HuH-7 (cell line): ENCODE measurements around the gene HOXA10.

Source experiments
- DNase-seq: peaks from one replicate; pipeline ENCODE4 v3.0.0; 2011; ENCODE audit warnings: low spot score

The HOXA10 gene

DNA sequence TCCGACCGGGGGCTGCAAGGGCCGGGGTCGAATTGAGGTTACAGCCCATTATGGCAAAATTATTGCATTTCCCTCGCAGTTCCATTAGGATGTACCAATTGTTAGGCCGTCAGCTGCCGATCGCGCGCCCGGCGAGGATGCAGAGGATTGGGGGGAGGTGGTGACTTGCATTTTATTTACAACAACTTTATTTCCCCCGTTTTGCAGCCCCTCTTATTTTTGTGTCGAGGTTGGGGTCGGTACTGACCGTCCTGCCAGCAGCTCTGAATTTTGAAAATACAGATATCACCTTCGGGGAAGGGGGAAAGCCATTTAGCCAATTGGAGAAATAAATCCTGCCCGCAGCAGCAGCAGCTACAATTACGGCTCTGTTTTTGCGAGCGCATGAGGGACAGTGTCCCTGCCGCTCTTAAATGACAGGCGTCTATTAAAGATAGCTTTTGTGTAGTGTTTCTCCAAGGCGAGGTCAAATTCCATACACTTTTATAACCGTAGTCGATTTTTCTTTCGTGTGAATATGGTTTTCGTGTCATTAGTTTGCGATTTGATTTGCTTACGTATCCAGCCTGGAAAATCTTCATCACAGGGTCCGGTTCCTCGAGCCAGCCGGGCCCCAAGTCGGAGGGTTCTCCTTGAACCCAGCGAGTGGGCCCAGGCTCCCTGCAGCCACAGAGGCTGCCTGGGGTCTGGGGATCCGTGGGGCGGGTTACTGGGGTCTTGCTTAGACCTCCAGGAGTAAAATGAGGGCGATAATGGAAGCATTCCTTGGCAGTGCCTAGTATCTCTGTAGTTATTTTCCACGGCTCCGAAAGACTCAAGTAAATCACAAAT is 30.0 kb downstream of the HOXA10 start:
- DNase-seq: no peak

DNA sequence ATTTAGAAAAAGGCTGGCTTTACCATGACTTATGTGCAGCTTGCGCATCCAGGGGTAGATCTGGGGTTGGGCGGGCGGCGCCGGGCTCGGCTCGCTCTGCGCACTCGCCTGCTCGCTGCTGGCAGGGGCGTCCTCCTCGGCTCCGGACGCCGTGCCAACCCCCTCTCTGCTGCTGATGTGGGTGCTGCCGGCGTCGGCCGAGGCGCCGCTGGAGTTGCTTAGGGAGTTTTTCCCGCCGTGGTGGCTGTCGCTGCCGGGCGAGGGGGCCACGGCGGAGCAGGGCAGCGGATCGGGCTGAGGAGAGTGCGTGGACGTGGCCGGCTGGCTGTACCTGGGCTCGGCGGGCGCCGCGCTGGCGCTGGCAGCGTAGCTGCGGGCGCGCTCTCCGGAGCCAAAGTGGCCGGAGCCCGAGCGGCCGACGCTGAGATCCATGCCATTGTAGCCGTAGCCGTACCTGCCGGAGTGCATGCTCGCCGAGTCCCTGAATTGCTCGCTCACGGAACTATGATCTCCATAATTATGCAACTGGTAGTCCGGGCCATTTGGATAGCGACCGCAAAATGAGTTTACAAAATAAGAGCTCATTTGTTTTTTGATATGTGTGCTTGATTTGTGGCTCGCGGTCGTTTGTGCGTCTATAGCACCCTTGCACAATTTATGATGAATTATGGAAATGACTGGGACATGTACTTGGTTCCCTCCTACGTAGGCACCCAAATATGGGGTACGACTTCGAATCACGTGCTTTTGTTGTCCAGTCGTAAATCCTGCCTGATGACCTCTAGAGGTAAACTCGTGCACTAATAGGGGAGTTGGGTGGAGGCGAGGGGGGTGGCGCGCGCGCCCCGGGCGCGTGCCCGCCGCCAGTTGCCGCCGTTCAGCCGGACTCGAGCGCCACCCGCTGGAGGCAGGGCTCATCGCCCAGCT is 30.8 kb downstream of the HOXA10 start, which contains the start of gene HOXA5:
HOXA5 (minus strand) TSS at position 659 of the 927 bp plus-strand sequence; CDS start at position 585, 74 bp downstream.
- DNase-seq: peak; percentile 99

DNA sequence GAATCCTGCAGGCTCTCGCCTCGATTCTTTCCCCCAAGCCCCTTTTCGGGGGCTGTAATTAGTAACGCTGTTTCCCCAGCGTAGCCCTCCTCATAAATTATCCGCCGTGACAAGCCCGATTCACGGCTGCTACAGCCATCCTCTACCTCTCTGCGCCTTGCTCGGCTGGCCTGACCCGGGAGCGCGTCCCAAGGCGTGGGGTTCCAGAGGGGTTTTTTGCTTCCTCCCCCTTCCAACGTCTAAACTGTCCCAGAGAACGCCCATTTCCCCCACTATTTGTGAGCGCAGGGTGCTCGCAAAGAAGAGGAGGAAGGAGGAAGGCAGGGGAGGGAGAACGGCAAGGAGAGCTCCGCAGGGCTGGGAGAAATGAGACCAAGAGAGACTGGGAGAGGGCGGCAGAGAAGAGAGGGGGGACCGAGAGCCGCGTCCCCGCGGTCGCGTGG is 31.5 kb downstream of the HOXA10 start:
- no peak for DNase-seq

DNA sequence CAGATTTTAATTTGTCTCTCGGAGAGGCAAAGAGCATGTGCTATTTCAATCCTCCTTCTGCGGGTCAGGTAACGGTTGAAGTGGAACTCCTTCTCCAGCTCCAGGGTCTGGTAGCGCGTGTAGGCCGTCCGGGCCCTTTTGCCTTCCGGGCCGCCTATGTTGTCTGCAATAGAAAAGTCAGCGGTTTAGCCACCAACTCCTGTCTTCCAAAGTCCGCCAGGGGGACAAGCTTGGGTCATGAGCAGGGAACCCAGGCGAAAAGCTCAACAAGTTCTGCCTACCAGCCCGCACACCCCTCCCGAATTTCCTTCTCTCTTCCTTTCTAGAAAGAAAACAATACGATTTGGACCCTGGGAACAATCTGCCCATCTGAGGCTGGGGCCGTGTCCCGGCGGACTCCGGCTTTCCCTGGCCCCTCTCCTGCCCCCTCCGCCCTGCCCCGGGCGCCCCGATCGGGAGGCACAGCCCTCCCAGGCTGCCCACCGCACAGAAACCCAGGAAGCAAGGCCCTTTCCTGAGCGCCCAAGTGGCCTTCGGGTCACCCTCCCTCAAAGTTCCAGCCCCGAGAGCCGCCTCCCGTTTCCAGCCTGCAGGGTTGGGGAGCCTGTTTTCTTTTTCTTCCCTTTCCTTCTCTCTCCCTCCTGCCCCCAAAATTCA is 32.1 kb downstream of the HOXA10 start:
- peak; percentile 91 for DNase-seq

DNA sequence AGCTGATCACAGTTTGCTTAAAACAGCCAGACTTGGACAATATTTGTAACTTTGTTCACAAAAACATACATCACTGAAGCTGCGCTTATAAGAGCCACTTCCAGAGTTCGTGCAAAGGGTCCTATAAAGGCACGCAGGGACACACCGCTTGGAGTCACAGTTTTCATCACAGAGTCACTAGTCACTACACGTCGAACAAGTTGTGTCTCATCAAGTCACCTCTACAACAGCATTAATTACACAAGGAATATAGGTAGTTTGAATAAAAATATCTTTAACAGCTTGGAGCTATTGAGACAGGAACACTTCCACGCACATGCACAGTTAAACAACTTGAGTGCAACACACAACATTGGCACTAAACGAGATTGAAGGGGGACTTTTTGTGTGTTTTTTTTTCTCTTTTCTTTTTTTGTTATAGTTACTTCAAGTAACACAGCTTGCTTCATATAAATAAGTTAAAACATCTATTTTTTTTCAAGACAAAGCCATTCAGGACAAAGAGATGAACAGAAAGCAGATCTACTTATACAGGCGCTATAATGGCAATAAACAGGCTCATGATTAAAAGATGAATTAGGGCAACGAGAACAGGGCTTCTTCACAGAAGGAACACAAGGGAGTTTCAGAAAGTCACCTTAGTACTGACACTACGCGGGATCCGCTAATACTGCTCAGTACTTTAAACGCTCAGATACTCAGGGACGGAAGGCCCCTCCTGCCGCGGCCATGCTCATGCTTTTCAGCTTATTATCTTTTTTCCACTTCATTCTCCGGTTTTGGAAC is 32.8 kb downstream of the HOXA10 start:
- DNase-seq: no peak

DNA sequence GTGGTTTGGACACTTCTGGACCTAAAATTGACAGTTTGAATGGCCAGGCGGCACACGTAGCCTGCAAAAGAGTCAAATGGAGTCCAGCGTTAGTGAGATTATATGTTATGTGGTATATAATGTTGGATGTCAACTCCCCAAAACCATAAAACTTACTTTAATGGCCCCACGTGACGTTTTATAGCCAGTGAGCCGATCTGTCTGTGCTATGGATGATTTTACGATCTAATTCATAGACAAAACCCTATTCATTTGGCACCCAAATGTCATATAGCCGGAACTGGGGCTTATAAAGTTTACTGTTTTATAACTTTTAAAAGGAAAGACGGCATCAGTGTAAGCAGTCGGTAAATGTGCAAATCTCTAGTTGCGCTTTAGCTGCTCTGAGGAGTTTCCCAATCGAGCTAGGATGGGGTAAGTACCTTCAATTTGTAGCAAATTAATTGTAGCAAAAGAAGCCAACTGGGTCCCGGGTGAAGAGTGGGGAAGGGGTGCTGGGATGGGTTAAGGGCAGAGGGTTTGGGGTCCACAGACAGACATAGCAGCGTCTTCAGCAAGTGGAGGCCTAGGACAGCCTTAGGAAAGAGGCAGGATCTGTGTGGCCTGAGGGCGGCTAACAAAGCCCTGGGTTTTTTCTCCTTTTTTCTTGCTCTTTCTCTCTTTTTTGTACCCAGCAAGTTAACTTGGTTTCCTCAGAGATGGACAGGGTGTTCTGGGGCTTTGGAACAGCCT is 33.8 kb downstream of the HOXA10 start:
- DNase-seq: peak; percentile 70

DNA sequence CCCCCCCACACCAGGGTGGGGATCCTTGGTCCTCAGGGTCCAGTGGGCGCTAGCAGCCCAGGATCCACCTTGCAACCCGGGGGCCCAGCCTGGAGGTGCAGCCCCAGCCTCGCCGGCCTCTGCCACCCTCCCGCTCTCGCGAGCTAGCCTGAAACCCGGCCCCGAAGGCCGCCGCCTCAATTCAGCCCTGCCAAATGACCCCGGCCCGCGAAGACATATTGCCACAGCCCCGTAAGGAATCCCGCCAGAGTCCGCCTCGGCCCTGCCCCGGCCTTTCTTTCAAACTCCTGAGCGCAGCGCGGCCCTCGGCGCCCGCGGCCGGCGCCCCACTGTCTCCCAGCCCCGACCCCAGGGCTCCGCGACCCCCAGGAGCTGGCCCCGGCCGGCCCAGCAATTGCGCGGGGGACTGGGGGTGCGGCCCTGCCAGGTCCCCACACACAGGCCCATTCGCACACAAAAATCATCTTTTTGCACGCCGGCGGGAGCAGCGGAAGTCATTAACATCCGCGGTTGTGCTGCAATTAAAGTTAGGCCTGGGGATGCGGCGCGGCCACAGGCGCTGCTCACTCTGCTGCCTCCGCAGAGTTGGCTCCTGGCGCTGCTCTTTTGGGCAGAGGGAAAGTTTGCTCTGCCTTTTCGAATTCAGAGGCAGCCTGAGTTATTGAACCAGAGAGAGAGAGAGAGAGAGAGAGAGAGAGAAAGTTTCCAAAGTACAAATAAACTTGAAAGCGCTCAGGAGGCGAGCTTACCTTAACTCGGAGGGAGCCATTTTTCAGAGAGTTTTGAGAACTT is 34.6 kb downstream of the HOXA10 start:
- DNase-seq: no peak

DNA sequence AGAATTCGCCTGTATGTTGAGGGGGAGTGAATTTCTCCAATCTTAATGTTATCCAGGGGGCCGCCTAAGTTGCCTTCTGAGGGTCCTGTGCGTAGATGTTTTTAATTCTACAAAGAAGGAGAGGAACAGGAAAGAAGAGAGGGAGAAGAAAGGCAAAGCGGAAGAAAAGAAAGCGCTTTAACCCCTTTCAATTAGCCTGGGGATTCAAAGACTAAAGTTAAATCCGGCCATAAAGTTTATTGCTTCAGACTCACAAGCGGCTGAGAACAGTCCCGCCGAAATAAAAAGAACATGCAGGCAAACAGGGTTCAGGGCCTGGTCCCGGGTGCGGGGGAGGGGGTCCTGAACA is 35.2 kb downstream of the HOXA10 start:
- no peak for DNase-seq

DNA sequence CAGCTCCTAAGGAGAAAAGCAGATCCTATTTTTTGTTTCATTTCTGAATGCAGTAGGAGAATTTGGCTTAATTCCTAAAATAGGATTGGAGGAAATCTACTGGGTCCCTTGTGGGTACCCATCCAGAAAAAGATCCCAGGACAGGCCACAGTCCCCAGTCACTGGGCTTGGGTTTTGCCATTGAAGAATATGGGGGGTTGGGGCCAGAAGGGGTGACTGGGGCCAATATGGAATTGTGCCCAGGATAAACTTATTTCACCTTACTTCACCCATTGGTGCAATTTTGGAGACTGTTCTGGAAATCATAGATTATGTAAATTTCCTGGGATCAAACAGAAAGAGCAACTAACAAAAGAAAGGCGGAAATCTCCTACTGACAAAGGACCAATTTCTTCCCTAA is 35.6 kb downstream of the HOXA10 start:
- no peak for DNase-seq

DNA sequence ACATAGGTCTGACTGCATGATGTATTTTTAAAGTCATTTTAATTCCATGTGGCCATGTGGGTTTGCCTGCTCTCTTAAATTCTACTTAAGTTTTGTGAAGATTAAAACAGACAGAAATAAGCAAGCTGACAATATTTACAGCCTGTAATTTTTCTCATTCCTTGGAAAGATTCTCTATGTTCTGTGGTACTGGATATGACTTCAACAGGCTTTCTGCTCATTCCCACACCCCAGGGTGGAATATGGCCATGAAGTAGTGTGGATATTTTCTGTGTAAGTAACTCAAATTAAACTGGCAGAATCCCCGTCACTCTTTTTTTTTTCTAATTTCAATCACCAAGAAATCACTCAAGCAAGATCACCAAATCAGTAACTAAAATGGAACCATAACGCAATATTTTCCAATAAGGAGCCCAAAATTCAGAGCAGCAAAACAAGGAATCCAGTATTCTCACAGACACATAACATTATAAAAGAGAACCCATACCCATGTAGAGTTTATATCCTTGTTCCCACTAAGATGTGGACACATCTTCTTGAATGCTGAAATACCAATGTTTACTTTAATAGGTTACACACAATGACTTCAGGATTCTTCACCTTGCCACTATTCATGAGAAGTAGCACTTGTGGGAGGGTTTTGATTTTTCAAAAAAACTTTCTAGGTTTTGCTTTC is 36.3 kb downstream of the HOXA10 start:
- DNase-seq: no peak

DNA sequence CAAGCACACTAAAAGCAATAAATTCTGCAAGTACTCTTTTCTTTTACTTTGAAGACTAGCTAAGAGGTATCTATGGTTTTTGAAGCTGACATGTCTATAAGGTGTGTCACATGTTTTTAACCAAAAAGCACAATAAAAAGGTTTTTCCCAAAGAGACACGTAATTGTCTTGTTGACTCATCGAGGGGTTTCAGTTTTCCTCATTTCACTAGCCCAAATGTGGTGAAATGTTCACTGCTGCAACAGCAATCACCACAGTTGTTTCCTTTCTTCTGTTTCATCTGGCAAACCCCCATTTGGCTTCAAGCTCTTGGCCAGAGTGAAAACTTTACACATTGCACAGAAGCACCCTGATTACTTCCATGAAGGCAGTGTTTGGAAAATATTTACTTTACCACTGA is 39.7 kb downstream of the HOXA10 start:
- DNase-seq: no peak

DNA sequence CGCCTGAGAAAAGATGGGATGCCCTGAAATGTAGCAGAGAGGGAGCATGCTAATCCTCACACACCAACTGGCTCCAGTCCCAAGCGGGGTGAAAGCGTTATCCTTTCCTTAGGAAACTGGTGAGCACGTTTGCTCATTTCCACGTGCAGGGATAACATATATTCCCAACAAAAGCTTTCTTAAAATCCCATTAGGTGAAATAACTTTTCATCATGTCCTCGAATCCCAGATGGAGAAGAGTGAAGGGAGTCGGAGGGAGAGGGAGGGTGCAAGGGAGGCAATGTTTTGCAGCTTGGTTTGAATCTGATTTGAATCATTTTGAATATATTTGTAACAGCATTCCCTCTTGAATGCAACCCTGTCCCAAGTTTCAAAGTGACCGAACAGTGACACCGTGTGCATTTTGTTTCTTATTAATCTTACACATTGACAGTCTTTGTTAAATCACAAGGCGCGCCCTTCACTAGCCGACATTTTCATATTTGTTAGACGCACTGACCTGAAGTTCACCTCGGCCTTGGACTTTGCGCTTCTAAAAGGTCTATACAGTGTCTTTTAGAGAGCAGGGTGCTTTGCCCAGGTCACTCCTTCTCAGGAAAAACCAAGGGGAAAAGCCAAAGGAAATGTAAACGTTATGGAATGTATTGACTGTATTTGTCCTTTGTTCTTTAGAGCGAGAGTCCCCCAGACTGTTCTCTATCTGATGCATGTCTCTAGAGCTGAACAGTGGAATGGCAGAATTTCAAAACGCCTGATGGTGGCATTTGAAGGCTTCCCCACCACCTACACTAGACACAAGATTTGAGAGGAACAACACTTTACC is 40.5 kb downstream of the HOXA10 start:
- DNase-seq: peak; percentile 15

DNA sequence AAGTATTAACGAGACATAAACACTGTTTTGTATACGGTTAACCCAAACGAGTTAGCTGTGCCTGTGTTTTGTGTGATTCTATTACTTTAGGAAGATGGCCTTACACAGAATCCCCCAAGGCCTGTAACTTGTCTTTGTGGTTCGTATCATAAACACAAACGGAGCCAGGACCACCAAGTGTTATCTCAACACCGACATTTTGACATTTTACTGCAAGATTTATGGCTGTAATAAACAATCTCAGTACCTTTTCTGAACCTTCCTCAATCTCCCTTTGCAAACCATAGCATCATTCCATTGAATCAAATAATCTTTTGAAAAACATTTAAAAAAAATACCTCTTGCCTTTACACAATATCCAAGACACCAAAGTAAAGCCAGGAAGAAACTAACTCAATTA is 41.1 kb downstream of the HOXA10 start:
- DNase-seq: no peak

DNA sequence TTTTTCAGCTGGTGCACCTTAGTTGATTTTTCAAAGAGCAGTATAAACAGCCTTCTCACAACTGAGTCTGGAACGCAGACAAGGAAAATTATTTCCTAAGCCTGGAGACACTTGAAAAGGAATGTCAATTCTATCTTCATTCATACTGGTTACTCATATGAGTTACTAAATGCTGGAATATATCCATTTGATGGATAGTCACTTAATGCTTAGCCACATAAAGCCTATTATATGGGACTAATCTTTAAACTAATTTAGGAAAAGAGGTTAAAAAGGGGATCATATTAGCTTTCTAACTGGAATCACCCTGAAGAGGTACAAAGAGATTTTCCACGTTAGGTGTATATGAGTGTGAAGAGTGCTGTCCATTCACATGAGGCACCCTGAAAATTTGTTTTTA is 41.9 kb downstream of the HOXA10 start:
- DNase-seq: no peak

DNA sequence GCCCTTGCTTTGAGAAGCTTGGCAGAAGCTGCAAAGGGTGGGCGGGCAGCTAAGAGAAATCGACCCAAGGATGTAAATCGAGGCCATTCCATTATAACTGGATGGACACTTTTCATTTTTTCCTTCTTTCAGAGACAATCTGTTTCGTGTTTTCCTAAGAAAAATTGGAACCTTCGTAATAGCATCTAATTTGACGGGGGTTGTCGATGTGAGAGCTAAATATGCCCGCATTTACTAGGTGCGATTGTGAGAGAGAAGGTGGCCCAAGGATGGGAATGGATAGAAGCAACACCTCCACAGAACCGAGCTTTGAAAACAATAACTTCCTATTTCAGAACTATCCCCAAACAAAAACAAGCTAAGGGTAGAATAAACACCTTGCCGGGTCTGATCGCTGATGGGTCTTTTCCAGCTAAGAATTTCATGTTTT is 42.7 kb downstream of the HOXA10 start:
- no peak for DNase-seq

DNA sequence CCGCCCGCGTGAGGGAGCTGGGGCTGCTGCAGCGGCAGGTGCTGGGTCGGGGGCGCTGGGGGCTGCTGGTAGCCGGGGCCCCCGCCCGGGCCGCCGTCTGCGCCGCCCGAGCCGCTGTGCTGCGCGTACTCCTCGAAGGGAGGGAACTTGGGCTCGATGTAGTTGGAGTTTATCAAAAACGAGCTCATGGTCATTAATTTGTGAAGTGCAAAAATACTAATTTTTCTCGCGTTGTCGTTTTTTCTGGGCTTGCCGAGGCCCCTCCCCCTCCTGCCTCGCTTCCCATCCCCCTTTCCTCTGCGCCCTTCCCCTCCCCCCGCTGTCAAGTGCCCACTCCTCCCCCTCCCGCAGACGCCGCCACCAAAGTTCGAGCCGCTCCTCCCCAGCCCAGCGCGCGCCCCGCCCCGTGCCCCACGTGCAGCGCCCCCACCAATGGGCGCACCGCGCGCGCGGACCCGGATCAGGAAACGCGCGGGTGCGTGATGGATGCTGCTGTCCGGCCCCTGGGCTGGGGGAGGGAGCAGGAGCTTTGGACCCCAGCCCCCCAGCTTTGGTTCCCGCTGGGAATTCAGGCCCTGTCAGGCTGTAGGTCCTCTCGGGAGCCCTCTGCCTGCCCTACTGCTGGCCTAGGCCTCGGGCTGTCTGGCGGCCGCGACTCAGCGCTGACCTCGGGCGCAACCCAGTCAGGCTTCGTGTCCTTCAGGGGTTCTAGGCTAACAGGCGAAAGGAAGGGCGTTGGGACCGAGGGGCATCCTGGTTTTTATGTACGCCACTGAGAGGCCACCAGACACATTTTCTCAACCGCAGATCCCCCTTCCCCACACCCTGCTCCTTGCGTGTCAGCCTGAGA is 43.4 kb downstream of the HOXA10 start, which contains the start of gene HOXA4:
HOXA4 (minus strand) TSS at position 218 of the 850 bp plus-strand sequence; CDS start at position 194, 24 bp downstream.
- DNase-seq: peak; percentile 93

DNA sequence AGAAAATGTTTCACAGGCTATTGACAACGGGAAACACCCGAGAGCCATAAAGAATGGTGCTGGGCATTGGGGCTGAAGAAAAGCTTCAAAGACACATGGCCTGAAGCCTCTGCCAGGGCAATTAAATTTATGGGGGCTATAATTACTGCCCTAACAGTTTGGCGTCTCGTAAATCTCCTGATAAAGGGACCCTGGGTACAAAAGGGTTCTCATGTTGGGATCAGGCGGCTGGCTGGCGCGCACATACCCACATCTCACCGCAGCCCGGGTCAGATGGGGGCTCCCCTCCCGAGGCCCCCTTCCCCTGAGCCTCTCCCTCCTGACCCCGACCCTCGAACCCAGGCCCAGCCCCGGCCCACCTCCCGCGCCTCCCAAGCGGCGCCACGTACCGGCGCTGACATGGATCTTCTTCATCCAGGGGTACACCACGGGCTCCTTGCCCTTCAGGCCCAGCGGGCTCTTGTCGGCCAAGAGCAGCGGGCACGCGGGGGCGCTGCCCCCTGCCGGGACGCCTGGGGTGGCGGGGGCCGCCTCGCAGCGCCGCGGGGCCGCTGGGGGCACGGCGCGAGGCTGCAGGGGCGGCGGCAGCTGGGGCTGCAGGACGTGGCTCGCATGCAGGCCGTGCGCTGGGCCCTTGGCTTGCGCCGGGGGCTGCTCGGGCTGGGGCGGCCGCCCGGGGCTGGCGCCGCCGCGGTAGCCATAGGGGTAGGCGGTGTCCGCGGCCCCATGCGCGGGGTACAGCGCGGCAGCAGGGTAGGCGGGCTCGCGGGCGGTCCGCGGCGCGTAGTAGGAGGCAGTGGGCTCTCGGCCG is 44.2 kb downstream of the HOXA10 start:
- DNase-seq: no peak
